HepG2 (cell line): ENCODE results near the gene SLC25A10. TPM values are rescaled to one million over a fixed set of nuclear protein-coding genes. Genes with fewer than 3 reads are reported as not detected.

Source experiments
- AHDC1 ChIP-seq: sonication (generic); formaldehyde crosslinking; IDR thresholded peaks from 2 replicates; pipeline ENCODE4 v1.5.1; 2020; ENCODE audit warnings: mild to moderate bottlenecking, missing genetic modification reagents, borderline replicate concordance
- BRD4 ChIP-seq: sonication (generic); formaldehyde crosslinking; IDR thresholded peaks from 2 replicates; pipeline ENCODE4 v1.4.0; 2020; ENCODE audit warnings: missing genetic modification reagents
- FOSL1 ChIP-seq: sonication (generic); formaldehyde crosslinking; IDR thresholded peaks from 2 replicates; pipeline ENCODE4 v1.9.0; 2021; ENCODE audit warnings: missing genetic modification reagents, borderline replicate concordance
- FOXA1 ChIP-seq, 2 experiments: fragments of 450-650 bp in 1 of 2; sonication (generic) in 1 of 2; formaldehyde crosslinking in 1 of 2; IDR thresholded peaks; 2 replicates each; pipeline versions ENCODE4 v1.4.0 to v1.6.1; 2016 to 2020; ENCODE audit warnings: missing genetic modification reagents in 1 of 2
- HCFC1 ChIP-seq: fragments of 150-350 bp; IDR thresholded peaks from 2 replicates; pipeline ENCODE4 v1.6.1; 2014; ENCODE audit warnings: low read depth, low read length
- HDAC2 ChIP-seq: sonication (generic); formaldehyde crosslinking; IDR thresholded peaks from 2 replicates; pipeline ENCODE4 v1.4.0; 2020; ENCODE audit warnings: missing genetic modification reagents
- IRF1 ChIP-seq: sonication (generic); formaldehyde crosslinking; IDR thresholded peaks from 2 replicates; pipeline ENCODE4 v1.4.0; 2020; ENCODE audit warnings: low read depth, mild to moderate bottlenecking, missing genetic modification reagents
- IRX3 ChIP-seq: sonication (generic); formaldehyde crosslinking; IDR thresholded peaks from 2 replicates; pipeline ENCODE4 v1.8.1; 2023; ENCODE audit warnings: mild to moderate bottlenecking, low read depth, missing genetic modification reagents, borderline replicate concordance
- KDM4B ChIP-seq: sonication (generic); formaldehyde crosslinking; IDR thresholded peaks from 2 replicates; pipeline ENCODE4 v1.4.0; 2020; ENCODE audit warnings: missing genetic modification reagents
- MNT ChIP-seq: fragments of 450-650 bp; IDR thresholded peaks from 2 replicates; pipeline ENCODE4 v1.6.1; 2016
- PBX3 ChIP-seq: sonication (generic); formaldehyde crosslinking; IDR thresholded peaks from 2 replicates; pipeline ENCODE4 v1.8.1; 2023; ENCODE audit warnings: missing genetic modification reagents, inconsistent platforms, borderline replicate concordance
- TCF7 ChIP-seq: sonication (generic); IDR thresholded peaks from 2 replicates; pipeline ENCODE4 v1.6.1; 2016; ENCODE audit warnings: antibody characterized with exemption, low read depth
- XBP1 ChIP-seq: sonication (generic); formaldehyde crosslinking; IDR thresholded peaks from 2 replicates; pipeline ENCODE4 v1.5.0; 2020; ENCODE audit warnings: missing genetic modification reagents
- XRCC5 ChIP-seq: fragments of 200-400 bp; formaldehyde crosslinking; optimal IDR thresholded peaks from 2 replicates; pipeline ENCODE3; 2017; ENCODE audit warnings: mild to moderate bottlenecking, low read length
- ZBTB1 ChIP-seq: sonication (generic); formaldehyde crosslinking; IDR thresholded peaks from 2 replicates; pipeline ENCODE4 v1.4.0; 2020; ENCODE audit warnings: missing genetic modification reagents, borderline replicate concordance
- ZBTB37 ChIP-seq: sonication (generic); formaldehyde crosslinking; IDR thresholded peaks from 2 replicates; pipeline ENCODE4 v1.4.0; 2020; ENCODE audit warnings: mild to moderate bottlenecking, missing genetic modification reagents
- ZFP62 ChIP-seq: sonication (generic); formaldehyde crosslinking; IDR thresholded peaks from 2 replicates; pipeline ENCODE4 v1.4.0; 2020; ENCODE audit warnings: missing genetic modification reagents
- ZNF557 ChIP-seq: sonication (generic); formaldehyde crosslinking; IDR thresholded peaks from 2 replicates; pipeline ENCODE4 v1.4.0; 2020; ENCODE audit warnings: missing genetic modification reagents
- ZSCAN30 ChIP-seq: sonication (generic); formaldehyde crosslinking; IDR thresholded peaks from 2 replicates; pipeline ENCODE4 v1.5.0; 2020; ENCODE audit warnings: mild to moderate bottlenecking, missing genetic modification reagents
- polyA plus RNA-seq, 8 experiments: library from polyadenylated mRNA; depleted of rRNA in 3 of 8; stranded (reverse) in 7 of 8; unstranded in 1 of 8; fragments of >200 nt; fragmentation: Illumina TruSeq in 4 of 8; extraction: Trizol in 4 of 8; gene quantifications; 2 replicates each; pipeline versions ENCODE4 v1.2.1 to v1.2.3, GENCODE V29; 2011 to 2016; ENCODE audit warnings: low read depth in 4 of 8, missing spikeins in 1 of 8, mixed read lengths in 1 of 8; ENCODE audit not compliant: insufficient read depth in 1 of 8
- total RNA-seq, 5 experiments: library from RNA; depleted of rRNA; stranded (reverse); fragments of >200 nt; fragmentation: Illumina TruSeq; extraction: Trizol; gene quantifications; 2 replicates each; pipeline ENCODE4 v1.2.3, GENCODE V29; 2016; ENCODE audit warnings: low read depth in 1 of 5

SLC25A10 gene
- total and polyA plus RNA-seq, 2 of the 13 experiments (the other 11 are each of a cell fraction or from before 2014, with no cell fraction given) = 46.5 to 140 TPM

GRCh38 chr17:81713556-81714411 lies 1.7 kb downstream of the SLC25A10 start (continued):
- 0 out of 2 replicates have a peak, but pooled peaks have one; percentile 46 for TF ChIP-seq IRF1 (CRISPR knock-in tag)
- peak; percentile 12; the same call in 1 of the 2 replicates for TF ChIP-seq AHDC1 (CRISPR knock-in tag)
- no peak; the same call in 1 of the 2 replicates for TF ChIP-seq KDM4B
- no peak; the same call in none of the 2 replicates for TF ChIP-seq BRD4 (CRISPR knock-in tag)
- TF ChIP-seq ZBTB1 (CRISPR knock-in tag) = no peak
- no peak for TF ChIP-seq XRCC5
- TF ChIP-seq ZFP62 (CRISPR knock-in tag) = no peak
- TF ChIP-seq ZSCAN30 = no peak
- no peak for TF ChIP-seq IRX3 (CRISPR knock-in tag)
- TF ChIP-seq PBX3 = no peak
- peak; percentile 82 for TF ChIP-seq HDAC2 (CRISPR knock-in tag)
- TF ChIP-seq TCF7 = no peak
- TF ChIP-seq XBP1 (CRISPR knock-in tag) = no peak
- TF ChIP-seq HCFC1 = peak; percentile 28; the same call in 1 of the 2 replicates
- TF ChIP-seq ZNF557 (CRISPR knock-in tag) = no peak
- TF ChIP-seq ZBTB37 (CRISPR knock-in tag) = peak; percentile 83
- TF ChIP-seq FOXA1 (IDR thresholded peaks at IDR 0.05) = no peak
- TF ChIP-seq FOXA1 (CRISPR knock-in tag; IDR thresholded peaks at IDR 0.05) = no peak
- TF ChIP-seq MNT = peak; percentile 50
- TF ChIP-seq FOSL1 (CRISPR knock-in tag) = no peak
